NCI-H774 (cell line): ENCODE data around the gene MAGEB4.

Source experiments
- DNase-seq: peaks from one replicate; lab custom pipeline; 2025; lab: John Stamatoyannopoulos, UW

Gene MAGEB4

GRCh38 chrX:30283456-30284200 lies 41.8 kb downstream of the MAGEB4 start:
- no peak for DNase-seq
